NK-92 (cell line): ENCODE results near the gene PLAU.
"Not testable (repeated sequence)": the region's sequence is repeated elsewhere in the genome, so short reads cannot be mapped to it uniquely, and the experiment has no call there.

Experiments
- DNase-seq: peaks from one replicate; lab custom pipeline; 2025; ENCODE audit not compliant: unreplicated experiment; lab: John Stamatoyannopoulos, UW

PLAU gene

GRCh38 chr10:73876566-73876965, 34.4 kb upstream of the PLAU start:
- no peak for DNase-seq

- no peak for DNase-seq
Observed at GRCh38 chr10:73876971-73877370, 34.0 kb upstream of the PLAU start.

- DNase-seq: no peak
Observed at GRCh38 chr10:73877533-73878160, 33.3 kb upstream of the PLAU start.

- DNase-seq: no peak
Observed at GRCh38 chr10:73878365-73878764, 32.6 kb upstream of the PLAU start.

GRCh38 chr10:73879296-73880173, 31.4 kb upstream of the PLAU start:
- peak; percentile 52 for DNase-seq

- no peak for DNase-seq
Observed at GRCh38 chr10:73881221-73881919, 29.6 kb upstream of the PLAU start.

GRCh38 chr10:73884017-73884416, 26.9 kb upstream of the PLAU start:
- no peak for DNase-seq

GRCh38 chr10:73886085-73886529, 24.8 kb upstream of the PLAU start:
- DNase-seq: no peak

GRCh38 chr10:73886661-73887293, 24.2 kb upstream of the PLAU start:
- DNase-seq: no peak

GRCh38 chr10:73887294-73888039, 23.5 kb upstream of the PLAU start:
- no peak for DNase-seq

GRCh38 chr10:73888514-73888913, 22.4 kb upstream of the PLAU start:
- no peak for DNase-seq

- DNase-seq: no peak
Observed at GRCh38 chr10:73889014-73889413, 21.9 kb upstream of the PLAU start.

GRCh38 chr10:73889416-73889815, 21.5 kb upstream of the PLAU start:
- not testable (repeated sequence) for DNase-seq

- no peak for DNase-seq
Observed at GRCh38 chr10:73890261-73890660, 20.7 kb upstream of the PLAU start.

- DNase-seq: not testable (repeated sequence)
Observed at GRCh38 chr10:73890830-73891229, 20.1 kb upstream of the PLAU start.

- no peak for DNase-seq
Observed at GRCh38 chr10:73891540-73891939, 19.4 kb upstream of the PLAU start.

GRCh38 chr10:73892310-73893030, 18.5 kb upstream of the PLAU start:
- DNase-seq: no peak

GRCh38 chr10:73893426-73893825, 17.5 kb upstream of the PLAU start:
- no peak for DNase-seq

- no peak for DNase-seq
Observed at GRCh38 chr10:73894245-73894971, 16.5 kb upstream of the PLAU start.
